Activated CD4-positive, CD25-positive, alpha-beta regulatory T cell treated with anti-CD3 and anti-CD28 coated beads, Interleukin-2, amount 50 U/mL, for 16 hours (primary cell): ENCODE measurements around the gene TRAF1.
"Not testable (repeated sequence)": the region's sequence is repeated elsewhere in the genome, so short reads cannot be mapped to it uniquely, and the experiment has no call there.

Source experiments
- DNase-seq: peaks from one replicate; pipeline ENCODE4 v3.0.0-alpha.2; 2020; ENCODE audit warnings: low read depth, low spot score

Gene TRAF1

GRCh38 chr9:120926397-120926928 is at the start of gene TRAF1:
TRAF1 (minus strand) TSS chr9:120926796; CDS start chr9:120926075, 721 bp downstream.
- no peak for DNase-seq

- no peak for DNase-seq
These were observed 48.3 kb upstream of the TRAF1 start for GRCh38 chr9:120974921-120975320.

DNA sequence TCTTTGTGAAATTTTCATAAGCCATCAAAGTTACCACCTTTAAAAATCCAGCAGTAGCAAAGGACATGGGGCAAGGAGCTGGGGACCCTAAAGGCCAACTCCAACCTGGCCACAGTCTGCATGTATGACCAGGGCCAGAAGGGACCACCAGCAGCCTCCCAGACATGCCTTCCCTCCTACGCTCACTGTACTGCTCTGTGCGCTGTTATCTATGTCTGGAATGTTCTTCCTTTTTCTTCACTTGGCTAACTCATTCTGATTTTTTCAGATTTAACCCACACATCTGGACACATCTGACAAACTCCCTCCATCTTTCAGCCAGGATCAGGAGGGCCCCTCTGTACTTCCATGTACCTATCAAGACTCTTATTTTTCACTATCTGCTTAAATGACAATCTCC is 47.6 kb upstream of the TRAF1 start:
- DNase-seq: no peak

- no peak for DNase-seq
These were observed 45.3 kb upstream of the TRAF1 start for GRCh38 chr9:120971938-120972337.

DNA sequence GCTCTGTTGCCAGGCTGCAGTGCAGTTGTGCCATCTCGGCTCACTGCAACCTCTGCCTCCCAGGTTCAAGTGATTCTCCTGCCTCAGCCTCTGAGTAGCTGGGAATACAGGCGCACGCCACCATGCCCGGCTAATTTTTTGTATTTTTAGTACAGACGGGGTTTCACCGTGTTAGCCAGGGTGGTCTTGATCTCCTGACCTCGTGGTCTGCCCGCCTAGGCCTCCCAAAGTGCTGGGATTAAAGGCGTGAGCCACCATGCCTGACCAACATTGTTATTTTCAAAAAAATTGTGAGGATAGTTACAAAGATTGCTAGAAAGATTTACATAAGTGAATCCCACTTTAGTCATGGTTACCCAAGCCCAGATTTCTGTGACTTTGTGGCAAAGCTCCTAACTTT is 44.9 kb upstream of the TRAF1 start:
- DNase-seq: not testable (repeated sequence)

- DNase-seq: no peak
These were observed 43.6 kb upstream of the TRAF1 start for GRCh38 chr9:120970244-120970643.

- no peak for DNase-seq
These were observed 39.4 kb upstream of the TRAF1 start for GRCh38 chr9:120966013-120966369.

DNA sequence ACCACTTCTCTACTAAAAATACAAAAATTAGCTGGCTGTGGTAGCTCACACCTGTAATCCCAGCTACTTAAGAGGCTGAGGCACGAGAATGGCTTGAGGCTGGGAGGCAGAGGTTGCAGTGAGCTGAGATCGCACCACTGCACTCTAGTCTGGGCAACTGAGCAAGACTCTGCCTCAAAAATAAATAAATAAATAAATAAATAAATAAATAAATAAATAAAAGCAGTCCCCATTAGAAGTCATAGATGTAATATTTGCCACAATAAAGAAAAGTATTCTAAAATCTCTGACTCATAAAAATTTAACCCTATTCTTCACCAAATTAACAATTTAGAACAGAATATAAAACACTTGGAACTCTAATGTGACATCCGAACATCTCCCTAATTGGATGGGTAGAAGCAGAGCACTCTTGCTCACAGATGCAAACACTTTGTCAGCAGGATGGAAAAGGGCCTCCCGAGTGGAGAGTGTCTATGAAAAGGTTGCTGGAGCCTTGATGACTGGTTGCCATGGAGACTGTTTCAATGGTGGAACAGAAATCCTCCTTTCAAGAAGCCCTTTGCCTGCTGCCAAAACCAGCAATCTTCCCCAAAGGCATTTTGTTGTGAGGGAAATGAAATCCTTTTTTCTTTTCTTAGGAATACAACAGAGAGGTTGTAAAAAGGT is 38.9 kb upstream of the TRAF1 start:
- DNase-seq: no peak

- DNase-seq: no peak
These were observed 35.3 kb upstream of the TRAF1 start for GRCh38 chr9:120961936-120962335.

- no peak for DNase-seq
These were observed 33.4 kb upstream of the TRAF1 start for GRCh38 chr9:120960001-120960400.

DNA sequence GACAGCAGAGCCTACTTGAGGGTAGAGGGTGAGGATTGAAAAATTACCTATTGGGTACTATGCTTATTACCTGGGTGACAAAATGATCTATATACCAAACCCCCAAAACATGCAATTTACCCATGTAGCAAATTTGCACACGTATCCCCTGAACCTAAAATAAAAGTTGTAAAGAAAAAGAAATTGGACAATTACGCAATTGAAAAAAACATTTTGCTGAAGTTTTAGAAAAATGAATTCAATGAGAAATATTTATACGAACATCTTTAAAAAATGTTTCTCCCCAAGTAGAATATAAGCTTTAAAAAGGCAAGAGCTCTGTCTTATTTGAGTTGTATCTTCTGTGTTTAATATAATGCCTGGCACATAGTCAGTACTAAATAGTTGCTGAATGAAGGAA is 30.3 kb upstream of the TRAF1 start:
- no peak for DNase-seq

- no peak for DNase-seq
These were observed 25.5 kb upstream of the TRAF1 start for GRCh38 chr9:120951960-120952618.

DNA sequence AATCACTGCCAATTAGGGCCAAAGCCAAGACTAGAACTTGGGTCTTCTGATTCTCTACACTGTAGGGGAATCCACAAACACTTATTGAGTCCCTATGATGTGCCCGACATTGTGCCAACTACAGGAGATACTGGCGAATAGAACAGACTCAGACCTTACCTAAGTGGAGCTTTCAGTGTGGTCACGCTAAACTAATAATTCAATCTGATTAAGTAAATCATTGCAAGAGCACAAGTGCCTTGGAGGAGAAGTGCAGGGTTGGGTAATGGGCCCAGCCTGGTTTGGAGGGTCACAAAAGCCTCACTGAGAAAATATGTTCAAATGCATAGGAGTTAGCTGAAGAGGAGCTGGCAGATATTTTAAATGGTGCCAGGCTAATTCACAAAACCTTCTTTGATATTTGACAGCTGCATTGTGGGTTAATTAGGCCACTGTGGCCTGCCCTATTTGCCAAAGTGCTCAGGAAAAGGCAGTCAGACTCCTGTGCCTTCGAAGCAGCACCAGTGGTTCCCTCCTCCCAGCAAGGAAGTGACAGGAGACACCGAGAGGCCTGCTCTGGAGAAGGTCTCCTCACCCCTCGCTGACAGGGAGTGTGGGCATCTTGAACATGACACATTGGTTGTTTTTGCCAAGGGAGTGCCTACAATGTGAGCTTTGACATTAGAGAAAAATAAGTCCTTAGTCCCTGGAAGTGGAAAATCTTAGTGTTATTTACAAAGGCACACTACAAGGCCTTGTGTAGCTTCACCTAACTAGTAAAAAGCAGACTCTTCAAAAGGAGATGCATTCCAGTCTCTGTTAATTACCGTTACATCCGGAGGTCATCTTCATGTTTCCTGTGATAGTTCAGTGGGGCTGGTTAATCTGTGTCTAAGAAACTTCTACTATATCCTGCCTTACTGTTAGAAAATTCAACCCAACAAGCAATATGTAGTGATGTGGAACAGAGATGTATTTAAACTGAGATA is 24.1 kb upstream of the TRAF1 start:
- no peak for DNase-seq

DNA sequence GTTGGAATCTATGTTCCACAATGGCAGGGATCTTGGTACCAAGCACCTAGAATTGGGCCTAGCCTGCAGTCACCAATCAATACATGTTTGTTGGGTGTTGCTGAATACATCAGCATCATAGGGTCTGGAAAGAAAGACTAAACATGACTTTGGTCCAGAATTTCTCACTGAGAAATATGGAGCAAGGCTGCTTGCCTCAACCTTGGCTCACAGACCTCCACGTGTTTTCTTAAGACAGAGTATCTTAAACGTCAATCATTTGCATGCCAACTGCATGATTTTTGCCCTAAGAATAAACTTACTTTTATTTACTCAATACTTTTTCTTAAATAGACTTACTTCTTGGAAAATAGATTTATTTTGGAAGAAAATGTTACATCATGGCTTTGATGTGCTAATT is 22.7 kb upstream of the TRAF1 start:
- DNase-seq: no peak

DNA sequence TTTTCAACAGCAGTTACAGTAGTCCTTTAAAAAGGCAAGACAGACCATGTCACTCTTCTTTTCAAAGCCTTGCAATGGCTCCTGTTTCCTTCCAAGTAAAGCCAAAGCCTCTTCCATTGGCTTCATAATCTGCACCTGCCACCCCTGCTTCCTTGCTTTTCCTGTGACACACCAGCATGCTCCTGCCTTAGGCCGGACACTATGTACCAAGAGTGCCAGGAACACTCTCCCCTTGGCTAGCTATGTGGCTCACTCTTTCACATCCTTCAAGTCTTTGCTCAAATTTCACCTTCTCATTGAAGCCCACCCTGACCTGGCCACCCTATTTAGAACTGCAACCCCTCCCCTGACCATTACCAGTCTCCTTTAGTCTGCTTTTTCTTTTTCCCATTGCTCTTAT is 22.2 kb upstream of the TRAF1 start:
- no peak for DNase-seq

GRCh38 chr9:120947222-120947621 is 20.6 kb upstream of the TRAF1 start:
- no peak for DNase-seq

GRCh38 chr9:120946259-120946658 is 19.7 kb upstream of the TRAF1 start:
- DNase-seq: no peak

DNA sequence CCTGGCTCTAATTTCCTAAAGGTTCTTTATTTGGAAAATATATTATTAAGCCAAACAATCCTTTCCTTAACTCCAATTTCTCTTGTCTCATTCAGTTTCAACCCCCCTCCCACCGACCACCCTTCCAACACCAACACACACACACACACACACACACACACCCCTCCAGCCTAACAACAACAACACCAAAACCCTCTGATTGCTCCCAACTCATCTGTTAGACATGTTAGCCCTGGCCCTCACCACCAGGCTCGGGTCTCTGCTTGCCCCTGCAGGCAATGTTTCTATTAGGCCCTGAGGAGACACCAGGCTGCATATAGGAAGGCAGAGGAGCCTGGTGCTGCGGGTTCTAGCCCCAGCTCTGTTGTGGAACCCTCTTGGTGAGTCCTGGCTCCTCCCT is 18.4 kb upstream of the TRAF1 start:
- no peak for DNase-seq

- DNase-seq: no peak
These were observed 17.8 kb upstream of the TRAF1 start for GRCh38 chr9:120944434-120944843.

GRCh38 chr9:120942186-120943001 is 15.8 kb upstream of the TRAF1 start:
- no peak for DNase-seq

- no peak for DNase-seq
These were observed 14.6 kb upstream of the TRAF1 start for GRCh38 chr9:120941046-120941770.
